Measurements from ENCODE around the gene NECTIN1. TPM values are rescaled to one million over a fixed set of nuclear protein-coding genes. Genes with fewer than 3 reads are reported as not detected.
A peak's percentile ranks its signal among the peaks of the same experiment; 100 is the strongest.

Gene NECTIN1
- total RNA-seq, 1 donor, result 7.8 TPM

- TF ChIP-seq CTCF (IDR thresholded peaks at IDR 0.05; ENCODE audit: insufficient read depth, low read length), result no peak
- no peak overlapping the region for H3K4me3 ChIP-seq (ENCODE audit: low read depth, low read length)
- DNase-seq (ENCODE audit: low read depth), result peak; percentile 40
Observed at GRCh38 chr11:119676461-119677020, 52.5 kb downstream of the NECTIN1 start.

DNA sequence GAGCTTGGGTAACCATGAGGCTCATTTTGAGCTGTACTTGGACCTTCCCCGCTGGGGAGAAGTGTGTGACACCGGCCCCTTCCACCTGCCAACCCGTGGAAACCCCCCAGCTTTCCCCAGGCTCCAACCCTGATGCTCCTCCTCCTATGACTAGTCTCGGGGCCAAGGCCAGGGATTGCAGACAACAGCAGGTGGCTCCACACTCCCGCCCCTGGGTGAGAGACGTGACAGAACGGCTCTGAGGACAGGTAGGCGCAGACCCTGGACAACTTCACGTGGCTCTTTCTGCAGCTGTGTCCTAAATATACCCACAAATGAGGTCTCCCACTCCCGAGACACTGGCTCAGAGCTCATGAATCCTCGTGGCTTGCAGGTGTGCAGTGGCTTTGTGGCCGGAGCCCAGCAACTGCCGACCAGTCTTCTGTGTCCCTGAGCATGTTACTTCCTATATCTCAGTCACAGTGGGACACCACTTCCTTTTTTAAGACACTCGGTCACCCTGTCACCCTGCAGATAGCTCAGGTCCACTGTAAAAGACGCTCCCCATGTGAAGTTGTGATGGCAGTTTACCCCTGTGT lies 55.2 kb downstream of the NECTIN1 start:
- DNase-seq (ENCODE audit: low read depth), result no peak
- TF ChIP-seq CTCF (IDR thresholded peaks at IDR 0.05; ENCODE audit: insufficient read depth, low read length), result no peak

GRCh38 chr11:119673052-119673758 lies 55.8 kb downstream of the NECTIN1 start:
- no peak overlapping the region for H3K4me3 ChIP-seq (ENCODE audit: low read depth, low read length)
- TF ChIP-seq CTCF (IDR thresholded peaks at IDR 0.05; ENCODE audit: insufficient read depth, low read length), result no peak
- no peak for DNase-seq (ENCODE audit: low read depth)

More for the DNA sequence above, 55.2 kb downstream of the NECTIN1 start:
- no peak overlapping the region for H3K4me3 ChIP-seq (ENCODE audit: low read depth, low read length)

- no peak for TF ChIP-seq CTCF (IDR thresholded peaks at IDR 0.05; ENCODE audit: insufficient read depth, low read length)
- DNase-seq (ENCODE audit: low read depth), result no peak
- H3K4me3 ChIP-seq (ENCODE audit: low read depth, low read length), result no peak overlapping the region
Observed at GRCh38 chr11:119672597-119672996, 56.4 kb downstream of the NECTIN1 start.

- peak; percentile 39 for DNase-seq (ENCODE audit: low read depth)
Observed at GRCh38 chr11:119671561-119672015, 57.4 kb downstream of the NECTIN1 start.

DNA sequence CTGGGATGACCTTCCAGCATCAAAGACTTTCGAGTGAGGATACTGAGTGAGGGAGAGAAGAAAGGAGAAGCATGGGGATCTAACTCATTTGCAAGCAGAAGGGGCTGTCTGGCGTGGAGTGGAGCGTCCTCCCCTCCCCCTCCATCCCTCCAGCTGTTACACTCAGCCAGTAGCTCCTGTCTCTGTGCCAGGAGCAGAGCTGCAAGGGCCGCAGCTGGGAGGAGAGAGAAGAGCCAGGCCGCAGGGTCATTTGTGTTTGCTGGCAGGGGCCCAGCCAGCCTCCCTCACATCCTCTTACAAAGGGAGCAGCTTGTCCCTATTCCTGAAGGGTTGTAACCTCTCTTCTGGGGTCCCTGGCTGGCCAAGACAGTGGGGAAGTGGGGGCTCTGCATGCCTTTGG lies 57.9 kb downstream of the NECTIN1 start:
- peak; percentile 84 for DNase-seq (ENCODE audit: low read depth)
- no peak for TF ChIP-seq CTCF (IDR thresholded peaks at IDR 0.05; ENCODE audit: insufficient read depth, low read length)
- H3K4me3 ChIP-seq (ENCODE audit: low read depth, low read length), result no peak overlapping the region

More at GRCh38 chr11:119671561-119672015, 57.4 kb downstream of the NECTIN1 start:
- TF ChIP-seq CTCF (IDR thresholded peaks at IDR 0.05; ENCODE audit: insufficient read depth, low read length), result no peak
- no peak overlapping the region for H3K4me3 ChIP-seq (ENCODE audit: low read depth, low read length)
